GM12878 (cell line): ENCODE results near the gene ELMO3. TPM values are rescaled to one million over a fixed set of nuclear protein-coding genes. Genes with fewer than 3 reads are reported as not detected.

Source experiments
- ATAC-seq: fragments of 200-7000 bp; cut with Tn5 transposase; 3 replicates; pipeline ENCODE4 v1.9.1; 2020; ENCODE audit warnings: mild to moderate bottlenecking, moderate library complexity
- BruUV-seq: library from RNA; stranded (reverse); fragments of 400-500 nt; replicated peaks from 2 replicates; lab custom pipeline; 2021; lab: Mats Ljungman, UMichigan
- CTCF ChIA-PET: fragments of 300-600 bp; sonication (Branson Sonifier 250); formaldehyde crosslinking; extraction: SDS; loops from one replicate; lab custom pipeline; 2021; ENCODE audit warnings: inconsistent platforms; lab: Yijun Ruan, JAX
- POLR2A ChIA-PET: fragments of 350-600 bp; formaldehyde crosslinking; extraction: SDS; loops from one replicate; lab custom pipeline; 2021; ENCODE audit warnings: inconsistent platforms; lab: Charles Lee
- RAD21 ChIA-PET: fragments of 300-600 bp; sonication (Branson Sonifier 250); formaldehyde crosslinking; loops from one replicate; lab custom pipeline; 2023; ENCODE audit warnings: antibody characterized with exemption; ENCODE audit not compliant: unreplicated experiment; lab: Charles Lee
- SMC1A ChIA-PET: fragments of 300-600 bp; sonication (Branson Sonifier 250); formaldehyde crosslinking; loops from one replicate; lab custom pipeline; 2023; ENCODE audit not compliant: unreplicated experiment, uncharacterized antibody; lab: Charles Lee
- DNase-seq: peaks from one replicate; pipeline ENCODE4 v3.0.0-alpha.2; 2011; ENCODE audit warnings: low read depth, low spot score
- FAIRE-seq: peaks from 3 replicates; lab custom pipeline; 2011; peaks lifted over from hg19 to GRCh38; lab: Jason Lieb, UNC
- H2AFZ ChIP-seq: 2 replicates; pipeline ENCODE4 v1.6.0; 2011; ENCODE audit warnings: low read depth, low read length, control low read depth; ENCODE audit not compliant: control insufficient read depth
- H3K27ac ChIP-seq: 2 replicates; pipeline ENCODE4 v1.5.1; 2011; ENCODE audit warnings: control low read depth; ENCODE audit not compliant: control insufficient read depth, insufficient read depth
- H3K27me3 ChIP-seq, 2 experiments: replicated peaks in 1 of 2; 2 replicates each; pipeline versions ENCODE4 v1.6.0 to v1.6.1; 2011; ENCODE audit warnings: low read length in 1 of 2; ENCODE audit not compliant: control insufficient read depth in 2 of 2, insufficient read depth in 2 of 2
- H3K36me3 ChIP-seq, 2 experiments: 2 replicates each; pipeline ENCODE4 v1.5.1; 2011; ENCODE audit warnings: low read length in 1 of 2; ENCODE audit not compliant: control insufficient read depth in 2 of 2, insufficient read depth in 2 of 2
- H3K4me1 ChIP-seq: 2 replicates; pipeline ENCODE4 v1.6.1; 2011; ENCODE audit warnings: mild to moderate bottlenecking, low read length, moderate library complexity, mixed read lengths; ENCODE audit not compliant: control insufficient read depth, insufficient read depth
- H3K4me2 ChIP-seq: 2 replicates; pipeline ENCODE4 v1.6.0; 2011; ENCODE audit warnings: control low read depth; ENCODE audit not compliant: control insufficient read depth, insufficient read depth
- H3K4me3 ChIP-seq: fragments of 200-600 bp; sonication (generic); 2 replicates; pipeline ENCODE4 v1.5.1; 2016
- H3K79me2 ChIP-seq: 2 replicates; pipeline ENCODE4 v1.6.0; 2011; ENCODE audit warnings: low read length; ENCODE audit not compliant: control insufficient read depth, insufficient read depth
- H3K9ac ChIP-seq: 2 replicates; pipeline ENCODE4 v1.8.0; 2011; ENCODE audit warnings: low read length, control low read depth, mixed read lengths; ENCODE audit not compliant: control insufficient read depth, insufficient read depth
- H3K9me3 ChIP-seq: replicated peaks from 3 replicates; pipeline ENCODE4 v1.5.1; 2011; ENCODE audit warnings: mild to moderate bottlenecking, low read length; ENCODE audit not compliant: control insufficient read depth, insufficient read depth
- H4K20me1 ChIP-seq: 2 replicates; pipeline ENCODE4 v1.6.0; 2011; ENCODE audit not compliant: control insufficient read depth, insufficient read depth
- CBFB ChIP-seq: IDR thresholded peaks from 2 replicates; pipeline ENCODE4 v1.6.1; 2016; ENCODE audit warnings: antibody characterized with exemption, low read depth
- CUX1 ChIP-seq: IDR thresholded peaks from 2 replicates; pipeline ENCODE4 v1.6.1; 2012; ENCODE audit warnings: improper control_type of control experiment, low read depth, low read length; ENCODE audit not compliant: insufficient replicate concordance
- HCFC1 ChIP-seq: fragments of 150-350 bp; IDR thresholded peaks from 2 replicates; pipeline ENCODE4 v1.6.1; 2014; ENCODE audit warnings: low read length
- IRF3 ChIP-seq: fragments of 450-650 bp; IDR thresholded peaks from 2 replicates; pipeline ENCODE4 v1.6.1; 2014; ENCODE audit warnings: mild to moderate bottlenecking
- KDM1A ChIP-seq: fragments of 200-600 bp; sonication (generic); IDR thresholded peaks from 2 replicates; pipeline ENCODE4 v1.6.1; 2016; ENCODE audit warnings: borderline replicate concordance
- KLF5 ChIP-seq: fragments of 450-650 bp; IDR thresholded peaks from 2 replicates; pipeline ENCODE4 v1.6.1; 2014; ENCODE audit warnings: mild to moderate bottlenecking; ENCODE audit not compliant: partially characterized antibody
- PML ChIP-seq: IDR thresholded peaks from 2 replicates; pipeline ENCODE4 v1.6.1; 2012; ENCODE audit warnings: low read length, inconsistent platforms
- POLR2A ChIP-seq: IDR thresholded peaks from 2 replicates; pipeline ENCODE4 v1.6.1; 2011; ENCODE audit warnings: low read depth, mild to moderate bottlenecking, low read length
- SMAD5 ChIP-seq: IDR thresholded peaks from 2 replicates; pipeline ENCODE4 v1.6.1; 2016; ENCODE audit warnings: antibody characterized with exemption, low read depth
- WRNIP1 ChIP-seq: IDR thresholded peaks from 2 replicates; pipeline ENCODE4 v1.6.1; 2011; ENCODE audit warnings: low read depth, low read length, improper control_type of control experiment, borderline replicate concordance
- YY1 ChIP-seq: IDR thresholded peaks from 2 replicates; pipeline ENCODE4 v1.6.1; 2011; ENCODE audit warnings: low read depth, mild to moderate bottlenecking, low read length
- WGBS: methylation state at CpG from one replicate; pipeline ENCODE4 v1.1.6; 2016; ENCODE audit warnings: low lambda C conversion rate; ENCODE audit not compliant: insufficient replicate concordance, insufficient coverage; ENCODE audit errors: missing lambda C conversion rate; 5-methylcytosine and 5-hydroxymethylcytosine counted together
- in situ Hi-C: fragments of 300-500 bp; cut with MboI; formaldehyde crosslinking; loops from 9 replicates; pipeline ENCODE4 v1.14.3; 2018; ENCODE audit warnings: mixed read lengths
- intact Hi-C: fragments of 100-400 bp; cut with micrococcal nuclease; formaldehyde crosslinking; loops from one replicate; pipeline ENCODE4 v1.14.2; 2022; ENCODE audit not compliant: unreplicated experiment
- polyA plus RNA-seq, 11 experiments: library from polyadenylated mRNA; depleted of rRNA in 4 of 11; unstranded in 6 of 11; stranded (reverse) in 5 of 11; fragments of >200 nt; fragmentation: Nextera tagmentation in 4 of 11; fragmentation: Illumina TruSeq in 1 of 11; extraction: Ambion mirVana in 4 of 11; extraction: Trizol in 1 of 11; gene quantifications; 1 replicate in 1 of 11; 2 replicates in 10 of 11; pipeline versions ENCODE4 v1.2.1 to v1.2.3, GENCODE V29; 2011 to 2016; ENCODE audit warnings: inconsistent platforms in 2 of 11, missing spikeins in 2 of 11, low read depth in 1 of 11
- total RNA-seq, 4 experiments: library from RNA; depleted of rRNA in 3 of 4; stranded (reverse); fragments of >200 nt in 3 of 4; fragmentation: Illumina TruSeq in 1 of 4; extraction: Trizol in 1 of 4; gene quantifications; 2 replicates each; pipeline versions ENCODE4 v1.2.1 to v1.2.3, GENCODE V29; 2013 to 2021

ELMO3 gene
- total and polyA plus RNA-seq, 10 of the 15 experiments (the other 5 are each of a cell fraction or from before 2014, with no cell fraction given) = 0.05 to 4.7 (median 0.96) TPM; not detected in 1

GRCh38 chr16:67154578-67155294, 44.2 kb upstream of the ELMO3 start:
- Histone ChIP-seq H3K27me3 (no peaks in the 10 kb centered on the region), H3K4me3 (peak overlapping the region; percentile 45; the same call in 1 of the 2 replicates), H4K20me1 (peaks cover 10% of the 10 kb centered on the region; the same call in 1 of the 2 replicates), H3K9me3 (no peaks in the 10 kb centered on the region), H3K36me3 (no peaks in the 10 kb centered on the region), H3K4me1 (peaks cover 25% of the 10 kb centered on the region), H3K79me2 (peaks cover 11% of the 10 kb centered on the region), H3K27ac (no peak overlapping the region), H3K4me2 (peak overlapping the region; percentile 87), H3K9ac (no peak overlapping the region), H2AFZ (no peak overlapping the region)
- no peak for TF ChIP-seq WRNIP1
- TF ChIP-seq POLR2A = no peak
- TF ChIP-seq KDM1A = no peak
- TF ChIP-seq HCFC1 = no peak
- TF ChIP-seq SMAD5 = no peak
- no peak for TF ChIP-seq CBFB
- TF ChIP-seq YY1 = no peak
- TF ChIP-seq PML = no peak
- no peak for TF ChIP-seq IRF3
- no peak for TF ChIP-seq CUX1
- no peak for TF ChIP-seq KLF5
- FAIRE-seq (no peak), ATAC-seq (no peak), DNase-seq (no peak)
- ChIA-PET RAD21 (interaction anchor here (0.6 to 2.6 kb wide), 34 partner anchors 13 to 259 kb away, joined by 3 to 69 read pairs (median 4); partner anchors contain the start of genes NOL3 and PHAF1), SMC1A (interaction anchor here (0.7 to 2.1 kb wide), 11 partner anchors 14 to 180 kb away, joined by 3 to 18 read pairs (median 5); no protein-coding TSS in a partner anchor), POLR2A (interaction anchor here (0.6 to 1.0 kb wide), 4 partner anchors 15 to 137 kb away, joined by 3 to 6 read pairs (median 4); partner anchors contain the start of gene NOL3), CTCF (interaction anchor here (0.6 to 10.0 kb wide), 49 partner anchors 10 to 273 kb away, joined by 3 to 98 read pairs (median 5); partner anchors contain the start of genes EXOC3L1, NOL3 and PHAF1)
- BruUV-seq = no TSS peak
- WGBS = 84% methylated on average over 43 of the region's 61 CpGs
- in situ Hi-C loops (loop anchor here (5.0 to 10.0 kb wide), 2 partner anchors 137 to 180 kb away; no protein-coding TSS in a partner anchor), intact Hi-C loops (loop anchor here (1.0 to 5.0 kb wide), 4 partner anchors 52 to 508 kb away; partner anchors contain the start of genes ACD and PARD6A)
